IPS-NIHi11 (cell line): Measurements from ENCODE around the gene RAB7A.
"Not testable (repeated sequence)": the region's sequence is repeated elsewhere in the genome, so short reads cannot be mapped to it uniquely, and the experiment has no call there.

ENCODE experiments used
- DNase-seq: peaks from one replicate; pipeline ENCODE4 v3.0.0; 2012; ENCODE audit warnings: mixed read lengths, low spot score

The RAB7A gene

GRCh38 chr3:128760881-128761280 is 34.9 kb downstream of the RAB7A start:
- no peak for DNase-seq

DNA sequence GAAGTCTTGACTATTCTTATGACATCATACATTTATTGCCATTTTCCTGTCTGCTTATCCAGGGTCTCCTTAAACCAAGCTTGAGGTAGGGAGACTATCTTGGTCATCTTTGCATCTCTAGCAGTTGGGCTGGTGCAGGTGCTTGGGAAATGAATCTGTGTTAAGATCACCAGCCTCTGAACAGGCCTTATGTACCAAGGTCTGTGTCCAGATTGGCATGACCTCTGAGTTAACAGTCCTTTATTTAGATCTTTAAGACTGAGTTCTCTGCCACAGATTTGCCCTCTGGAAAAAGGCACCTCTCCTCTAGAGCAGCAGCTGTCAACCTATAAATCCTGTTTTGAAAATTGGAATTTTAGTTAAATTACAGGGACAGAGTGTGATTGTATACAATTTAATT is 35.4 kb downstream of the RAB7A start:
- DNase-seq, result no peak

GRCh38 chr3:128763967-128764366 is 38.0 kb downstream of the RAB7A start:
- no peak for DNase-seq

GRCh38 chr3:128764863-128765262 is 38.9 kb downstream of the RAB7A start:
- no peak for DNase-seq

DNA sequence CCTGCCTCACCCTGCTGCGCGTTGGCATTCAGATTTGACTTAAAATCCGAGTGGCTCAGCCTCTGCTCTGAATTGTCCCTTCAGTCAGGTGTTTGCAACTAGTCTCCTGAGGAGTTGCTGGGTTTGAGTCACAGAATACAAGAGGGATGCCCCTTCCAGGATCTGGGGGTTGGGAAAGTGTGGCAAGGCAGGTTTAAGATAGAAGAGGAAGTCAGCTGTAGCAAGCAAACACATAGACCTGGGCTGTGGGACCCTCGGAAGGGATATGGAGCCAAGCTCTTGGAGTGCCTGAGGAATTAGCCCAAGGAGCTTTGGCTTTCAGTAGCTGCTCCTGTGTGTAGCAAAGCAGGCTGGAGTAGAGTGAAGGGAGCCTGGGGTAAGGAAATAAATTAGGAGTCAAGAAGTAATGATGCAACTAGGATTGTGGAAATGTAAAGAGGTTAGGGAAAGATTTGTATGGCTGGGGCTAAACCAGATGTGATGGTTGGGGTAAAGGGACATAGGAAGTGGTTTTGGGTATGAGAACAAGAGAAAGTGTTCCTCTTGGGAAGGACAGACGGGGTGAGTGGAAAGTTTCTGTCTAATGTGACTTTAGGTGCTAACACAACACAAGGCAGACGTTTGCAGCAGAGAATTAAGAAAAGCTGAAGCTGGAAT is 41.2 kb downstream of the RAB7A start:
- no peak for DNase-seq

- DNase-seq, result no peak
Measured at GRCh38 chr3:128768471-128768870, 42.5 kb downstream of the RAB7A start.

- no peak for DNase-seq
Measured at GRCh38 chr3:128770387-128770786, 44.4 kb downstream of the RAB7A start.

DNA sequence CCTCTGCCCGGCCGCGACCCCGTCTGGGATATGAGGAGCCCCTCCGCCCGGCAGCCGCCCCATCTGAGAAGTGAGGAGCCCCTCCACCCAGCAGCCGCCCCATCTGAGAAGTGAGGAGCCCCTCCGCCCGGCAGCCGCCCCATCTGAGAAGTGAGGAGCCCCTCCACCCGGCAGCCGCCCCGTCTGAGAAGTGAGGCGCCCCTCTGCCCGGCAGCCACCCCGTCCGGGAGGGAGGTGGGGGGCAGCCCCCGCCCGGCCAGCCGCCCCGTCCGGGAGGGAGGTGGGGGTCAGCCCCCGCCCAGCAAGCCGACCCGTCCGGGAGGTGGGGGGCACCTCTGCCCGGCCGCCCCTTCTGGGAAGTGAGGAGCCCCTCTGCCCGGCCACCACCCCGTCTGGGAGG is 47.2 kb downstream of the RAB7A start:
- DNase-seq, result not testable (repeated sequence)

DNA sequence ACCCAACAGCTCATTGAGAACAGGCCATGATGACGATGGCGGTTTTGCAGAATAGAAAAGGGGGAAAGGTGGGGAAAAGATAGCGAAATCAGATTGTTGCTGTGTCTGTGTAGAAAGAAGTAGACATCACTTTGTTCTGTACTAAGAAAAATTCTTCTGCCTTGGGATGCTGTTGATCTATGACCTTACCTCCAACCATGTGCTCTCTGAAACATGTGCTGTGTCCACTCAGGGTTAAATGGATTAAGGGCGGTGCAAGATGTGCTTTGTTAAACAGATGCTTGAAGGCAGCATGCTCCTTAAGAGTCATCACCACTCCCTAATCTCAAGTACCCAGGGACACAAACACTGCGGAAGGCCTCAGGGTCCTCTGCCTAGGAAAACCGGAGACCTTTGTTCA is 47.6 kb downstream of the RAB7A start:
- not testable (repeated sequence) for DNase-seq

DNA sequence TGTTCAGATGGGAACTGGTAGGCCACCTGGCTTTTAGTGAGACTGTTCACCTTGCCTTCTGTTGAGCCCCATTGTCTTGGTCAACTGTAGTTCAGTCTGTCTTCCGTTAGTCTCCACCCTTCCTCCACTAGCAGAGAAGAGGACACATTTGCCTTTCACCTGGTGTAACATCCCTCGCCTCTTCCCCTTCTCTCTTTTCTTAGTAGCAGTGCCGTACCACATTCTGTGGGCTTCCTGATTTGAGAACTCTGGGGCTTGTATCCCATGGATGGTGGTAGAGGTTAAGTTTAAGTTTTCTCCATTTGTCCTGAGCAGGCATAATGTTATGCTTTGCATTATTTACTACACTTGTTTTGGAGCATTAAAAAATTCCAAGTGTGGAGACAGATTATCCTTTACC is 49.3 kb downstream of the RAB7A start:
- DNase-seq, result no peak

- DNase-seq, result no peak
Measured at GRCh38 chr3:128775906-128776542, 50.0 kb downstream of the RAB7A start.

GRCh38 chr3:128780101-128780837 is 54.3 kb downstream of the RAB7A start:
- DNase-seq, result no peak

DNA sequence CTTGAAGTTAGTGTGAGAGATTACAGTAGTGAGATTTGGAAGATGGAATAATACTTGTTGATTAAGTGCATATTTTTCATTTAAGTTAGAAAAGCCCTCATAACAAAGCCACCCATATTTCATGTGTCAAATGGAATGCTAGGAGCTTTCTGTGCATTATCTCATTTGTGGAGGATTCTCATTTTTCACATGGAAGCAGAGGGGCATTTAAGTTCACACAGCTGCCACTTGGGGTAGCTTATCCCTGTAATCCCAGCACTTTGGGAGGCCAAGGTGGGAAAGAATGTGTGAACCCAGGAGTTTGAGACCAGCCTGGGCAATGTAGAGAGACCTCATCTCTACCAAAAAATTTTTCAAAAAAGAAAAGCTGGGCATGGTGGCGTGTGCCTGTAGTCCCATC is 55.2 kb downstream of the RAB7A start:
- no peak for DNase-seq

GRCh38 chr3:128782282-128783146 is 56.5 kb downstream of the RAB7A start:
- no peak for DNase-seq

DNA sequence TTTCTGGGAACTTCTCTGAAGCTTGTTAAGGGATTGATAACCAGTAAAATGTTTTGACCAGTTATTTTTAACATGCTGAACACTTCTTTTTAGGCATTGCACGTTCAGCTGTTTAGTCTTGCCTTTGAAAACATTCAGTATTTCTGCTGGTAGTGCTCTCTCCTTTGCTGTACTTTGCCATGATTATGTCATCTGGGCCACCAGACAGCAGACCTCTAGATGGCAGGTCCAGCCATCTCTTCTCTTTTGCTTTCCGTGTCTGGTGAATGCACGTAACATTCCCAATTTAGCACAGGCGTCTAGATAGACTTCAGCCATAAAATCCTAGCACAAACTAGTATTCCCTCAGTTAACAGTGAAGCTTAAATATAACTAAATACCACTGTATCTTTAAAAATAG is 57.8 kb downstream of the RAB7A start:
- no peak for DNase-seq

DNA sequence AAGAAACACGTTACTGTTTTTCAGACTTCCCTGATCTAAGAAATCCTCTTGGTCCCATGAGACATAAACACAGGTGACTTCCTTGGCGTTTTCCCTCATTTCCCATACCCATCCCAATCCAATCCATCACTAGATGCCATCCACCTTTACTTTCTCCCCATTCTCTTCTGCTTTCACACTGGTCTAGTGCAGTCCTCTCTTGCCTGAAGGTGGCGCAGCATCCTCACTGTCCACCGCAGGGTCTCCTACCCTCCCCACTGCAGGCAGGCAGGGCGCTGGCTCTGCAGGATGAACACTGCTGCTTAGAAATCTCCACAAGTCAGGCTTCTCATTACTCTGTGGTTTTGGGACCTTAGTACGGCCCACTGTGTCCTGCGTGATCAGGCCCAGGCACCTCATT is 58.2 kb downstream of the RAB7A start:
- peak; percentile 81 for DNase-seq

- DNase-seq, result no peak
Measured at GRCh38 chr3:128784843-128785242, 58.9 kb downstream of the RAB7A start.

DNA sequence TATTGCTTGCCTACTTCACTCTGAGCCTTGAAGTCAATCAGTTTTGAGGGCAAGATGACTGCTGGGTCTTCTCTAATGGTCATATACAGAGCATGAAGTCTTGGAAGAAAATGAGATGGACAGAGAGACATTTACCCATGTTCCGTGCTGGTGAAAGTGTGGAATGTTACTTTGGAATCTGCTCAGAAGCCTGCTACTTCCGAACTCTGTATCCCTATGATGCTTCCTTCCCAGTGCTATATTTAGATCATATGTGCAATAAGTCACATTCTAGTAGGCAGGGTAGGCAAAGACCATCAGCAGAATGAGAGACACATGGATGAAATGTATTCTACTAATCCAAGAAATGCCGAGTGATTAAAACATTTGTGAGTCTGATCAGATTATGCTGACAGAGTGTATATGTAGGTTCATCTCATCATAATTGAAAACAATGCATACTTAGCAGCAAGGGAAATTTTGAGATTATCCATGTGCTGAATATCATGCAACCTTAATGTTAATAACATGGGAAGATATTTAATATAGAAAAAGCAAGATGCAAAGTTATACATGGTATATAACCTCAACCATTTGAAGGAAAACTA is 60.5 kb downstream of the RAB7A start:
- no peak for DNase-seq

DNA sequence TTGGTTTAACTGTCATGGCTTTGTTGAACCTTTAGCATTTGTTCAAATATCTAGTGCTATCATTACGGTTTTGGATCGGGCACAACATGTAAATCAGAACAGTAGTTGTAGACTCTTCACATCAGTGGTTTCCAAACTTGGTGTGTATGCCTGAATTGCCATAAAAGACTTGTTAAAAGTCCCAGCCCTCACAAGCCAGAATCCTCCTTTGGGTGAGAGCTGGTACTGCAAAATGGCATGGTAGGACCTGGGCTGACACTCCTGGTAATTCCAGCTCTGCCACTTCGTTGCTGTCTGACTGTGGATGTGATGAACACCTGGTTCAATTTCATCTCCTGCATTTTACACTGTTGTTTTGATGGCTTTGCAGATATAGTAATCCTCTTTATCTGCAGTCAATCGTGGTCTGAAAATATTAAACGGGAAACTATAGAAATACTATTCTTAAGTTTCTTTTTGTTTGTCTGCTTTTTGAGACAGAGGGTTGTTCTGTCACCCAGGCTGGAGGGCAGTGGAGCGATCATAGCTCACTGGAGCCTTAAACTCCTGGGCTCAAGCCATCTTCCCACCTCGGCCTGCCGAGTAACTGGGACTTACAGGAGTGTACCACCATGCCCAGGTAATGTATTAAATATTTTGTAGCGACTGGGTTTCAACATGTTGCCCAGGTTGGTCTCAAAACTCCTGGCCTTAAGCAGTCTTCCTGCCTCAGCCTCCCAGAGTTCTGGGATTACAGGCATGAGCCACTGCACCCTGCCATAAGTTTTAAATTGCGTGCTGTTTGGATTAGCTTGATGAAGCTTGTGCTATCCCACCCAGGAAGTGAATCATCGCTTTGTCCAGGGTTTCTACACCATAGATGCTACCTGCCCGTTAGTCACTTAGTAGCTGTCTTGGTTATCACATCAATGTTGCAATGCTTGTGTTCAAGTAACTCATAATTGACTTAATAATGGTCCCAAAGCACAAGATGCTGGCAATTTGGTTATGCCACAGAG is 61.6 kb downstream of the RAB7A start:
- DNase-seq, result peak; percentile 68

DNA sequence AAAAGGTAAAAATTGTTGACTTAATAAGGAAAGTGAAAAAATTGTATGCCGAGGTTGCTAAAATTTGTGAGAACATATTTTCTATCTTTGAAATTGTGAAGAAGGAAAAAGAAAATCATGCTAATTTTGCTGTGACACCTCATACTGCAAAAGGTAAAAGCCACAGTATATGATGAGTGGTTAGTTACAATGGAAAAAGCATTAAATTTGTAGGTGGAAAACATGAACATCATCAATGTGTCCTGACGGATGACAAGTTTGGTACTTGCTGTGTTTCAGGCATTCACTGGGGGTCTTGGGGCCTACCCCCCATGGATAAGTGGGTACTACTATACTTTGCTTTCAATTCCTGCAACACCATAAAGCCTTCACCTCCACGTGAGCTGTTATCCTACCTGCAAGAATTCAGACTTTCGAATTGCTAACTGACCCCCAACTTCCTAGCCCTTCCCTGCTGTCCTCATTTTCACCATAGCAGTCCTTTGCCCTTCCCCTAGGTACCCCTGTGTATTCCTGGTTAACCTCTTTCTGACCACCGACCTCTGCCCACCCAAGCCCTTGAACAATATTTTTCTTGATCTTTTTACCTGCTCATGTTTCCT is 62.4 kb downstream of the RAB7A start:
- DNase-seq, result no peak
